Stimulated activated CD8-positive, alpha-beta memory T cell treated with anti-CD3 and anti-CD28 coated beads, Interleukin-15, amount 100 ng/mL, for 24 hours (primary cell): ENCODE data around the gene RIT1.

Experiments
- DNase-seq: peaks from one replicate; pipeline ENCODE4 v3.0.0-alpha.2; 2020; ENCODE audit warnings: low read depth

RIT1 gene

GRCh38 chr1:155892796-155893195 lies 18.4 kb downstream of the RIT1 start:
- DNase-seq: no peak

- DNase-seq: no peak
Measured at GRCh38 chr1:155890251-155890650, 20.9 kb downstream of the RIT1 start.

- no peak for DNase-seq
Measured at GRCh38 chr1:155889566-155889965, 21.6 kb downstream of the RIT1 start.

- no peak for DNase-seq
Measured at GRCh38 chr1:155888481-155888880, 22.7 kb downstream of the RIT1 start.

GRCh38 chr1:155884982-155885381 lies 26.2 kb downstream of the RIT1 start:
- no peak for DNase-seq

- DNase-seq: no peak
Measured at GRCh38 chr1:155884031-155884960, 26.9 kb downstream of the RIT1 start.

- DNase-seq: no peak
Measured at GRCh38 chr1:155882766-155883165, 28.4 kb downstream of the RIT1 start.

- DNase-seq: no peak
Measured at GRCh38 chr1:155882235-155882634, 28.9 kb downstream of the RIT1 start.

GRCh38 chr1:155880950-155881349 lies 30.2 kb downstream of the RIT1 start:
- no peak for DNase-seq

GRCh38 chr1:155880251-155880650 lies 30.9 kb downstream of the RIT1 start:
- DNase-seq: no peak

GRCh38 chr1:155877945-155878344 lies 33.2 kb downstream of the RIT1 start:
- DNase-seq: no peak

GRCh38 chr1:155873860-155874259 lies 37.3 kb downstream of the RIT1 start:
- DNase-seq: no peak

GRCh38 chr1:155872527-155872926 lies 38.6 kb downstream of the RIT1 start:
- DNase-seq: no peak

- DNase-seq: no peak
Measured at GRCh38 chr1:155871390-155871789, 39.8 kb downstream of the RIT1 start.

GRCh38 chr1:155867766-155868165 lies 43.4 kb downstream of the RIT1 start:
- DNase-seq: no peak

GRCh38 chr1:155864393-155864792 lies 46.8 kb downstream of the RIT1 start:
- no peak for DNase-seq

- DNase-seq: no peak
Measured at GRCh38 chr1:155861896-155862295, 49.3 kb downstream of the RIT1 start.

- no peak for DNase-seq
Measured at GRCh38 chr1:155860970-155861510, 50.1 kb downstream of the RIT1 start.

GRCh38 chr1:155859881-155860871 lies 51.0 kb downstream of the RIT1 start:
- peak; percentile 13 for DNase-seq

GRCh38 chr1:155859234-155859829 lies 51.8 kb downstream of the RIT1 start, which contains the start of gene SYT11:
TSS of gene SYT11 (plus strand) at chr1:155859567. CDS start at chr1:155859762, 195 bp downstream.
- peak; percentile 85 for DNase-seq

GRCh38 chr1:155858800-155859233 lies 52.3 kb downstream of the RIT1 start:
- DNase-seq: no peak
